Measurements from ENCODE around the gene SPRED2.

SPRED2 gene

GRCh38 chr2:65292461-65293011 is 139.9 kb downstream of the SPRED2 start:
- Histone ChIP-seq H3K4me3 (ENCODE audit: low read depth, low read length) (no peak overlapping the region), H3K9me3 (ENCODE audit: control insufficient read depth, low read length) (no peaks in the 10 kb centered on the region), H3K4me1 (no peaks in the 10 kb centered on the region), H3K27ac (no peak overlapping the region), H3K27me3 (ENCODE audit: control insufficient read depth, insufficient read depth, low read length) (no peaks in the 10 kb centered on the region), H2AFZ (no peak overlapping the region), H3K36me3 (ENCODE audit: control insufficient read depth, insufficient read depth, low read length) (no peaks in the 10 kb centered on the region), H3K4me2 (ENCODE audit: low read length) (no peak overlapping the region), H3K79me2 (no peaks in the 10 kb centered on the region), H3K9ac (no peak overlapping the region)
- no peak for TF ChIP-seq CTCF (IDR thresholded peaks at IDR 0.05)

- Histone ChIP-seq H3K9ac (no peak overlapping the region), H3K36me3 (ENCODE audit: control insufficient read depth, insufficient read depth, low read length) (no peaks in the 10 kb centered on the region), H3K27me3 (ENCODE audit: control insufficient read depth, insufficient read depth, low read length) (no peaks in the 10 kb centered on the region), H3K79me2 (no peaks in the 10 kb centered on the region), H3K4me3 (ENCODE audit: low read depth, low read length) (no peak overlapping the region), H3K9me3 (ENCODE audit: control insufficient read depth, low read length) (no peaks in the 10 kb centered on the region), H3K27ac (no peak overlapping the region), H3K4me2 (ENCODE audit: low read length) (no peak overlapping the region), H3K4me1 (no peaks in the 10 kb centered on the region), H2AFZ (no peak overlapping the region)
- TF ChIP-seq CTCF (IDR thresholded peaks at IDR 0.05) = no peak
These were observed 140.3 kb downstream of the SPRED2 start for GRCh38 chr2:65292106-65292400.

GRCh38 chr2:65291216-65292105 is 140.9 kb downstream of the SPRED2 start:
- no peak for TF ChIP-seq CTCF (IDR thresholded peaks at IDR 0.05)
- H3K79me2 ChIP-seq = no peaks in the 10 kb centered on the region
- H3K27ac ChIP-seq = no peak overlapping the region
- no peaks in the 10 kb centered on the region for H3K4me1 ChIP-seq
- no peak overlapping the region for H3K4me3 ChIP-seq (ENCODE audit: low read depth, low read length)
- H3K36me3 ChIP-seq (ENCODE audit: control insufficient read depth, insufficient read depth, low read length) = no peaks in the 10 kb centered on the region
- no peaks in the 10 kb centered on the region for H3K9me3 ChIP-seq (ENCODE audit: control insufficient read depth, low read length)
- H2AFZ ChIP-seq = no peak overlapping the region
- H3K9ac ChIP-seq = no peak overlapping the region
- H3K27me3 ChIP-seq (ENCODE audit: control insufficient read depth, insufficient read depth, low read length) = no peaks in the 10 kb centered on the region
- no peak overlapping the region for H3K4me2 ChIP-seq (ENCODE audit: low read length)

DNA sequence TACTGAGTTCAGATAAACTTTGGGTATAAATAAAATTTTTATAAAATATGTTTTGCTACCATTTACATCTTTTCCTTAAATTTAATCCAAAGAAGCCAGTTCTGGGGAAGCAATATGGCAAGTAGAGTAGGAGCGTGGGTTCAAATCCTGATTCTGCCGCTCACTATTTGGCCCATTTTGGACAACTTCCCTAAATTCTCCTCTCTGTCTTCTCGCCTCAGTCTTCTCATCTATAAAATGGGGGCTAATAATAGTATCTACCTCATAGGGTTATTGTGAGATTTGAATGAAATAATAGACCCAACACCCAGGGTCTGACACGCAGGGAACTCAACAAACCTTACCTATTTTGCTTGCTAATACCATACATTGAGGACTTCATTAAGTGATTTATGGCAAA is 145.0 kb downstream of the SPRED2 start:
- no peak overlapping the region for H3K4me2 ChIP-seq (ENCODE audit: low read length)
- H3K9me3 ChIP-seq (ENCODE audit: control insufficient read depth, low read length) = no peaks in the 10 kb centered on the region
- H3K9ac ChIP-seq = no peak overlapping the region
- no peak for TF ChIP-seq CTCF (IDR thresholded peaks at IDR 0.05)
- H2AFZ ChIP-seq = no peak overlapping the region
- no peaks in the 10 kb centered on the region for H3K4me1 ChIP-seq
- H3K36me3 ChIP-seq (ENCODE audit: control insufficient read depth, insufficient read depth, low read length) = no peaks in the 10 kb centered on the region
- H3K27me3 ChIP-seq (ENCODE audit: control insufficient read depth, insufficient read depth, low read length) = no peaks in the 10 kb centered on the region
- no peaks in the 10 kb centered on the region for H3K79me2 ChIP-seq
- H3K27ac ChIP-seq = no peak overlapping the region
- no peak overlapping the region for H3K4me3 ChIP-seq (ENCODE audit: low read depth, low read length)

Measured in parathyroid adenoma (tissue), 2 donors.